Nephron (organoid): Measurements from ENCODE around the gene CD93.

Source experiments
- H3K27ac Mint-ChIP-seq, 3 experiments: 2 replicates each; pipeline ENCODE4 v1.8.0; 2020; ENCODE audit warnings: mixed read lengths in 3 of 3, mild to moderate bottlenecking in 2 of 3, moderate library complexity in 1 of 3
- H3K27me3 Mint-ChIP-seq: 2 replicates; pipeline ENCODE4 v1.8.0; 2021; ENCODE audit warnings: low read depth, mild to moderate bottlenecking, moderate library complexity, mixed read lengths
- H3K36me3 Mint-ChIP-seq: 2 replicates; pipeline ENCODE4 v1.8.0; 2020; ENCODE audit warnings: low read depth, mixed read lengths
- H3K4me1 Mint-ChIP-seq: 2 replicates; pipeline ENCODE4 v1.8.0; 2020; ENCODE audit warnings: mixed read lengths
- H3K4me3 Mint-ChIP-seq, 3 experiments: 2 replicates each; pipeline ENCODE4 v1.8.0; 2020; ENCODE audit warnings: mild to moderate bottlenecking in 3 of 3, mixed read lengths in 3 of 3, moderate library complexity in 2 of 3
- H3K9me3 Mint-ChIP-seq: 2 replicates; pipeline ENCODE4 v1.8.0; 2020; ENCODE audit warnings: mixed read lengths
- CTCF ChIP-seq, 3 experiments: fragments of 200-600 bp; sonication (generic); IDR thresholded peaks; one replicate each; pipeline ENCODE4 v1.5.0; 2021; ENCODE audit warnings: antibody characterized with exemption in 3 of 3; ENCODE audit not compliant: unreplicated experiment in 3 of 3

The CD93 gene

GRCh38 chr20:23126281-23127061 lies 40.3 kb upstream of the CD93 start:
- no peaks in the 10 kb centered on the region for H3K9me3 Mint-ChIP-seq
- H3K27me3 Mint-ChIP-seq, result peaks cover 25% of the 10 kb centered on the region
- no peak for TF ChIP-seq CTCF (IDR thresholded peaks at IDR 0.05; ENCODE audit: unreplicated experiment in 3 of 3)
- no peaks in the 10 kb centered on the region for H3K36me3 Mint-ChIP-seq
- H3K4me1 Mint-ChIP-seq, result peaks cover 18% of the 10 kb centered on the region
- H3K27ac Mint-ChIP-seq, result peak overlapping the region in 1 of 3 experiments; percentile 49
- H3K4me3 Mint-ChIP-seq, result no peak overlapping the region

- Mint-ChIP-seq H3K27ac (no peak overlapping the region), H3K9me3 (no peaks in the 10 kb centered on the region), H3K4me1 (peaks cover 18% of the 10 kb centered on the region), H3K36me3 (no peaks in the 10 kb centered on the region), H3K27me3 (peaks cover 29% of the 10 kb centered on the region), H3K4me3 (no peak overlapping the region)
- TF ChIP-seq CTCF (IDR thresholded peaks at IDR 0.05; ENCODE audit: unreplicated experiment in 3 of 3), result no peak
Observed at GRCh38 chr20:23125625-23126191, 39.6 kb upstream of the CD93 start.

GRCh38 chr20:23125159-23125558 lies 39.0 kb upstream of the CD93 start:
- Mint-ChIP-seq H3K9me3 (no peaks in the 10 kb centered on the region), H3K36me3 (no peaks in the 10 kb centered on the region), H3K27me3 (peaks cover 29% of the 10 kb centered on the region), H3K4me1 (peaks cover 18% of the 10 kb centered on the region), H3K27ac (no peak overlapping the region), H3K4me3 (no peak overlapping the region)
- no peak for TF ChIP-seq CTCF (IDR thresholded peaks at IDR 0.05; ENCODE audit: unreplicated experiment in 3 of 3)

- Mint-ChIP-seq H3K27ac (no peak overlapping the region), H3K36me3 (no peaks in the 10 kb centered on the region), H3K4me1 (peaks cover 18% of the 10 kb centered on the region), H3K4me3 (no peak overlapping the region), H3K27me3 (peaks cover 30% of the 10 kb centered on the region), H3K9me3 (no peaks in the 10 kb centered on the region)
- TF ChIP-seq CTCF (IDR thresholded peaks at IDR 0.05; ENCODE audit: unreplicated experiment in 3 of 3), result no peak
Observed at GRCh38 chr20:23123886-23124285, 37.8 kb upstream of the CD93 start.

- no peak overlapping the region for H3K27ac Mint-ChIP-seq
- H3K4me1 Mint-ChIP-seq, result peaks cover 18% of the 10 kb centered on the region
- H3K9me3 Mint-ChIP-seq, result no peaks in the 10 kb centered on the region
- H3K27me3 Mint-ChIP-seq, result peaks cover 33% of the 10 kb centered on the region
- H3K36me3 Mint-ChIP-seq, result no peaks in the 10 kb centered on the region
- no peak overlapping the region for H3K4me3 Mint-ChIP-seq
- no peak for TF ChIP-seq CTCF (IDR thresholded peaks at IDR 0.05; ENCODE audit: unreplicated experiment in 3 of 3)
Observed at GRCh38 chr20:23122796-23123655, 36.9 kb upstream of the CD93 start.
